ENCODE data around the gene CACNA1E.

- TF ChIP-seq, protein P1, sequence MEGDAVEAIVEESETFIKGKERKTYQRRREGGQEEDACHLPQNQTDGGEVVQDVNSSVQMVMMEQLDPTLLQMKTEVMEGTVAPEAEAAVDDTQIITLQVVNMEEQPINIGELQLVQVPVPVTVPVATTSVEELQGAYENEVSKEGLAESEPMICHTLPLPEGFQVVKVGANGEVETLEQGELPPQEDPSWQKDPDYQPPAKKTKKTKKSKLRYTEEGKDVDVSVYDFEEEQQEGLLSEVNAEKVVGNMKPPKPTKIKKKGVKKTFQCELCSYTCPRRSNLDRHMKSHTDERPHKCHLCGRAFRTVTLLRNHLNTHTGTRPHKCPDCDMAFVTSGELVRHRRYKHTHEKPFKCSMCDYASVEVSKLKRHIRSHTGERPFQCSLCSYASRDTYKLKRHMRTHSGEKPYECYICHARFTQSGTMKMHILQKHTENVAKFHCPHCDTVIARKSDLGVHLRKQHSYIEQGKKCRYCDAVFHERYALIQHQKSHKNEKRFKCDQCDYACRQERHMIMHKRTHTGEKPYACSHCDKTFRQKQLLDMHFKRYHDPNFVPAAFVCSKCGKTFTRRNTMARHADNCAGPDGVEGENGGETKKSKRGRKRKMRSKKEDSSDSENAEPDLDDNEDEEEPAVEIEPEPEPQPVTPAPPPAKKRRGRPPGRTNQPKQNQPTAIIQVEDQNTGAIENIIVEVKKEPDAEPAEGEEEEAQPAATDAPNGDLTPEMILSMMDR (conservative IDR thresholded peaks at IDR 0.05; ENCODE audit: low read length) = no peak
- TF ChIP-seq EZH2phosphoT487 (IDR thresholded peaks at IDR 0.05; ENCODE audit: borderline replicate concordance) = no peak
Observed at GRCh38 chr1:181626279-181626938, 143.1 kb downstream of the CACNA1E start.

Data from Loucy (cell line).